ENCODE measurements around the gene RNF141. TPM values are rescaled to one million over a fixed set of nuclear protein-coding genes. Genes with fewer than 3 reads are reported as not detected.

The RNF141 gene
- total RNA-seq, 1 donor from 2014 or later: 41.9 TPM

- DNase-seq: no peak
These were observed 18.7 kb downstream of the RNF141 start for GRCh38 chr11:10522276-10522675.

GRCh38 chr11:10520562-10520961, 20.4 kb downstream of the RNF141 start:
- no peak for DNase-seq

- DNase-seq: no peak
These were observed 21.4 kb downstream of the RNF141 start for GRCh38 chr11:10519630-10520029.

- DNase-seq: no peak
These were observed 22.1 kb downstream of the RNF141 start for GRCh38 chr11:10518891-10519290.

GRCh38 chr11:10518123-10518522, 22.9 kb downstream of the RNF141 start:
- DNase-seq: no peak

- DNase-seq: no peak
These were observed 25.6 kb downstream of the RNF141 start for GRCh38 chr11:10515418-10515817.

GRCh38 chr11:10514709-10515108, 26.3 kb downstream of the RNF141 start:
- DNase-seq: no peak

- no peak for DNase-seq
These were observed 26.8 kb downstream of the RNF141 start for GRCh38 chr11:10514202-10514601.

GRCh38 chr11:10511181-10511621, 29.8 kb downstream of the RNF141 start:
- no peak for DNase-seq

- no peak for DNase-seq
These were observed 35.0 kb downstream of the RNF141 start for GRCh38 chr11:10506008-10506370.

GRCh38 chr11:10505278-10506007, 35.5 kb downstream of the RNF141 start:
- DNase-seq: no peak

- no peak for DNase-seq
These were observed 36.5 kb downstream of the RNF141 start for GRCh38 chr11:10504490-10504889.

- no peak for DNase-seq
These were observed 37.1 kb downstream of the RNF141 start for GRCh38 chr11:10503777-10504480.

GRCh38 chr11:10503221-10503620, 37.8 kb downstream of the RNF141 start:
- DNase-seq: no peak

GRCh38 chr11:10502770-10503169, 38.2 kb downstream of the RNF141 start:
- DNase-seq: no peak

- no peak for DNase-seq
These were observed 38.8 kb downstream of the RNF141 start for GRCh38 chr11:10502065-10502680.

GRCh38 chr11:10500757-10501684, 40.0 kb downstream of the RNF141 start:
- no peak for DNase-seq

GRCh38 chr11:10499874-10500601, 40.9 kb downstream of the RNF141 start:
- DNase-seq: no peak

GRCh38 chr11:10499452-10499851, 41.5 kb downstream of the RNF141 start:
- DNase-seq: no peak

- DNase-seq: no peak
These were observed 42.3 kb downstream of the RNF141 start for GRCh38 chr11:10498426-10499250.

- DNase-seq: no peak
These were observed 43.0 kb downstream of the RNF141 start for GRCh38 chr11:10498022-10498400.

All from tongue (tissue), 2 donors.